HG02938 (cell line): ENCODE data around the gene ZNF235.
"Not testable (repeated sequence)": the region's sequence is repeated elsewhere in the genome, so short reads cannot be mapped to it uniquely, and the experiment has no call there.

ENCODE experiments used
- ATAC-seq: cut with Tn5 transposase; IDR thresholded peaks from one replicate; pipeline ENCODE4 v1.9.1; 2021; ENCODE audit warnings: mild to moderate bottlenecking, moderate library complexity; ENCODE audit not compliant: unreplicated experiment

Gene ZNF235

GRCh38 chr19:44258136-44258535 lies 46.7 kb downstream of the ZNF235 start:
- no peak for ATAC-seq

- ATAC-seq: no peak
These were observed 49.0 kb downstream of the ZNF235 start for GRCh38 chr19:44255705-44256411.

DNA sequence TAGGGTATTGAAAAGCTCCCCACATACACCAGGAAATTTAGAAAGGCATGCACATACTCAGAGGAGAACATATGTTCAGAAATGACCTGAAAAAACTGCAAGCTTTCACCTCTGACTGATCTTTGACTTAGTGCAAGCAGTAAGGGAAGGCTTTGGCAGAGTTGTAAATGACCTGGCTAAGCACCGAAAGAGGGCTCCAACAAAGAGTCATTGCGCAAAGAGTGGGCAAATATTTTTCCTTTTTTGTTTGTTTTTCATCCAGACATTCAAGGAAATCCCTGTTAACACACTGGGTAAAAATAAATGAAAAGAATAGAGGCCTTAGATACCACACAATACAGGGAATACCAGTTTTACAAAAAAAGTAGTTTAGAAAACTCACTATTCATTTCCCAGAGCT lies 50.3 kb downstream of the ZNF235 start:
- no peak for ATAC-seq

- ATAC-seq: not testable (repeated sequence)
These were observed 51.4 kb downstream of the ZNF235 start for GRCh38 chr19:44253392-44253791.

DNA sequence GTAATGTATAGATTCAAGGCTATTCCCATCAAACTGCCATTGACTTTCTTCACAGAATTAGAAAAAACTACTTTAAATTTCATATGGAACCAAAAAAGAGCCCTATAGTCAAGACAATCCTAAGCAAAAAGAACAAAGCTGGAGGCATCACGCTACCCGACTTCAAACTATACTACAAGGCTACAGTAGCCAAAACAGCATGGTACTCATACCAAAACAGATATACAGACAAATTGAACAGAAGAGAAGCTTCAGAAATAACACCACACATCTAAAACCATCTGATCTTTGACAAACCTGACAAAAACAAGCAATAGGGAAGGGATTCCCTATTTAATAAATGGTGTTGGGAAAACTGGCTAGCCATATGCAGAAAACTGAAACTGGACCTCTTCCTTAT lies 52.5 kb downstream of the ZNF235 start:
- not testable (repeated sequence) for ATAC-seq

DNA sequence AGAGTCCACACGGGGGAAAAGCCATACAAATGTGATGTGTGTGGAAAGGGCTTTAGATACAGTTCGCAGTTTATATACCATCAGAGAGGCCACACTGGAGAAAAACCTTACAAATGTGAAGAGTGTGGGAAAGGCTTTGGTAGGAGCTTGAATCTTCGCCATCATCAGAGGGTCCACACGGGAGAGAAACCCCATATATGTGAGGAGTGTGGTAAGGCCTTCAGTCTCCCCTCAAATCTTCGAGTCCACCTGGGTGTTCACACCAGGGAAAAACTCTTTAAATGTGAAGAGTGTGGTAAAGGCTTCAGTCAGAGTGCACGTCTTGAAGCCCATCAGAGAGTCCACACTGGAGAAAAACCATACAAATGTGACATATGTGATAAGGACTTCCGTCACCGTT lies 68.4 kb downstream of the ZNF235 start:
- ATAC-seq: no peak
